Activated naive CD8-positive, alpha-beta T cell treated with anti-CD3 and anti-CD28 coated beads for 36 hours (primary cell): ENCODE results near the gene PPL. TPM values are rescaled to one million over a fixed set of nuclear protein-coding genes. Genes with fewer than 3 reads are reported as not detected.

Experiments
- DNase-seq: peaks from one replicate; pipeline ENCODE4 v3.0.0; 2021
- H3K27ac Mint-ChIP-seq: one replicate; pipeline ENCODE4 v1.8.0; 2022; ENCODE audit warnings: mild to moderate bottlenecking, moderate library complexity, mixed read lengths
- H3K27me3 Mint-ChIP-seq: one replicate; pipeline ENCODE4 v1.8.0; 2022; ENCODE audit warnings: mild to moderate bottlenecking, mixed read lengths
- H3K36me3 Mint-ChIP-seq: one replicate; pipeline ENCODE4 v1.8.0; 2021; ENCODE audit warnings: mild to moderate bottlenecking, mixed read lengths
- H3K4me1 Mint-ChIP-seq: one replicate; pipeline ENCODE4 v1.8.0; 2021; ENCODE audit warnings: mixed read lengths
- H3K4me3 Mint-ChIP-seq: one replicate; pipeline ENCODE4 v1.8.0; 2022; ENCODE audit warnings: mild to moderate bottlenecking, moderate library complexity, mixed read lengths
- H3K9me3 Mint-ChIP-seq: one replicate; pipeline ENCODE4 v1.8.0; 2022; ENCODE audit warnings: mixed read lengths
- total RNA-seq, 2 experiments: library from RNA; stranded (reverse); gene quantifications; one replicate each; pipeline ENCODE4 v1.2.3, GENCODE V29; 2021

The PPL gene
- total RNA-seq, 2 experiments from 2014 or later = not detected

- Mint-ChIP-seq H3K9me3 (no peaks in the 10 kb centered on the region), H3K4me3 (no peak overlapping the region), H3K27ac (no peak overlapping the region), H3K27me3 (no peaks in the 10 kb centered on the region), H3K36me3 (no peaks in the 10 kb centered on the region), H3K4me1 (no peaks in the 10 kb centered on the region)
- DNase-seq = no peak
Measured at GRCh38 chr16:4913774-4914525, 23.0 kb downstream of the PPL start.

GRCh38 chr16:4913130-4913773 lies 23.7 kb downstream of the PPL start:
- no peaks in the 10 kb centered on the region for H3K4me1 Mint-ChIP-seq
- no peaks in the 10 kb centered on the region for H3K27me3 Mint-ChIP-seq
- H3K9me3 Mint-ChIP-seq = no peaks in the 10 kb centered on the region
- H3K4me3 Mint-ChIP-seq = no peak overlapping the region
- H3K27ac Mint-ChIP-seq = no peak overlapping the region
- H3K36me3 Mint-ChIP-seq = no peaks in the 10 kb centered on the region
- DNase-seq = no peak

GRCh38 chr16:4911970-4912386 lies 25.0 kb downstream of the PPL start:
- H3K27me3 Mint-ChIP-seq = no peaks in the 10 kb centered on the region
- H3K4me1 Mint-ChIP-seq = no peaks in the 10 kb centered on the region
- DNase-seq = no peak
- no peak overlapping the region for H3K4me3 Mint-ChIP-seq
- no peak overlapping the region for H3K27ac Mint-ChIP-seq
- H3K36me3 Mint-ChIP-seq = no peaks in the 10 kb centered on the region
- no peaks in the 10 kb centered on the region for H3K9me3 Mint-ChIP-seq

- Mint-ChIP-seq H3K36me3 (no peaks in the 10 kb centered on the region), H3K27me3 (peaks cover 4% of the 10 kb centered on the region), H3K4me1 (no peaks in the 10 kb centered on the region), H3K27ac (no peak overlapping the region), H3K9me3 (no peaks in the 10 kb centered on the region), H3K4me3 (no peak overlapping the region)
- DNase-seq = no peak
Measured at GRCh38 chr16:4910828-4911227, 26.1 kb downstream of the PPL start.

- no peaks in the 10 kb centered on the region for H3K4me1 Mint-ChIP-seq
- H3K9me3 Mint-ChIP-seq = no peaks in the 10 kb centered on the region
- DNase-seq = no peak
- peaks cover 9% of the 10 kb centered on the region for H3K27me3 Mint-ChIP-seq
- no peaks in the 10 kb centered on the region for H3K36me3 Mint-ChIP-seq
- H3K27ac Mint-ChIP-seq = no peak overlapping the region
- H3K4me3 Mint-ChIP-seq = no peak overlapping the region
Measured at GRCh38 chr16:4909825-4910224, 27.1 kb downstream of the PPL start.

GRCh38 chr16:4908854-4909401 lies 28.0 kb downstream of the PPL start:
- no peak overlapping the region for H3K27ac Mint-ChIP-seq
- peaks cover 12% of the 10 kb centered on the region for H3K27me3 Mint-ChIP-seq
- no peaks in the 10 kb centered on the region for H3K4me1 Mint-ChIP-seq
- DNase-seq = no peak
- no peaks in the 10 kb centered on the region for H3K9me3 Mint-ChIP-seq
- no peak overlapping the region for H3K4me3 Mint-ChIP-seq
- no peaks in the 10 kb centered on the region for H3K36me3 Mint-ChIP-seq

GRCh38 chr16:4904942-4905615 lies 31.9 kb downstream of the PPL start:
- Mint-ChIP-seq H3K27ac (no peak overlapping the region), H3K4me3 (no peak overlapping the region), H3K4me1 (no peaks in the 10 kb centered on the region), H3K36me3 (no peaks in the 10 kb centered on the region), H3K9me3 (no peaks in the 10 kb centered on the region), H3K27me3 (peaks cover 20% of the 10 kb centered on the region)
- no peak for DNase-seq

- H3K9me3 Mint-ChIP-seq = no peaks in the 10 kb centered on the region
- no peaks in the 10 kb centered on the region for H3K36me3 Mint-ChIP-seq
- no peaks in the 10 kb centered on the region for H3K4me1 Mint-ChIP-seq
- no peak overlapping the region for H3K4me3 Mint-ChIP-seq
- H3K27me3 Mint-ChIP-seq = peaks cover 20% of the 10 kb centered on the region
- H3K27ac Mint-ChIP-seq = no peak overlapping the region
- DNase-seq = no peak
Measured at GRCh38 chr16:4904108-4904941, 32.6 kb downstream of the PPL start.

GRCh38 chr16:4902038-4902437 lies 34.9 kb downstream of the PPL start:
- no peak overlapping the region for H3K27ac Mint-ChIP-seq
- H3K27me3 Mint-ChIP-seq = peaks cover 20% of the 10 kb centered on the region
- H3K9me3 Mint-ChIP-seq = no peaks in the 10 kb centered on the region
- H3K4me3 Mint-ChIP-seq = no peak overlapping the region
- DNase-seq = no peak
- no peaks in the 10 kb centered on the region for H3K4me1 Mint-ChIP-seq
- no peaks in the 10 kb centered on the region for H3K36me3 Mint-ChIP-seq

GRCh38 chr16:4900750-4901149 lies 36.2 kb downstream of the PPL start:
- H3K4me3 Mint-ChIP-seq = no peak overlapping the region
- DNase-seq = no peak
- H3K36me3 Mint-ChIP-seq = no peaks in the 10 kb centered on the region
- H3K4me1 Mint-ChIP-seq = no peaks in the 10 kb centered on the region
- H3K27ac Mint-ChIP-seq = no peak overlapping the region
- H3K27me3 Mint-ChIP-seq = peaks cover 16% of the 10 kb centered on the region
- H3K9me3 Mint-ChIP-seq = no peaks in the 10 kb centered on the region

GRCh38 chr16:4900036-4900435 lies 36.9 kb downstream of the PPL start:
- H3K36me3 Mint-ChIP-seq = no peaks in the 10 kb centered on the region
- no peak overlapping the region for H3K4me3 Mint-ChIP-seq
- no peak for DNase-seq
- peaks cover 11% of the 10 kb centered on the region for H3K27me3 Mint-ChIP-seq
- H3K9me3 Mint-ChIP-seq = no peaks in the 10 kb centered on the region
- H3K27ac Mint-ChIP-seq = no peak overlapping the region
- H3K4me1 Mint-ChIP-seq = no peaks in the 10 kb centered on the region

GRCh38 chr16:4899474-4899846 lies 37.5 kb downstream of the PPL start:
- DNase-seq = no peak
- H3K4me3 Mint-ChIP-seq = no peak overlapping the region
- H3K4me1 Mint-ChIP-seq = no peaks in the 10 kb centered on the region
- no peaks in the 10 kb centered on the region for H3K36me3 Mint-ChIP-seq
- no peak overlapping the region for H3K27ac Mint-ChIP-seq
- no peaks in the 10 kb centered on the region for H3K9me3 Mint-ChIP-seq
- H3K27me3 Mint-ChIP-seq = peaks cover 11% of the 10 kb centered on the region

GRCh38 chr16:4898811-4899473 lies 38.0 kb downstream of the PPL start:
- Mint-ChIP-seq H3K4me1 (no peaks in the 10 kb centered on the region), H3K4me3 (no peak overlapping the region), H3K27me3 (peaks cover 8% of the 10 kb centered on the region), H3K9me3 (no peaks in the 10 kb centered on the region), H3K27ac (no peak overlapping the region), H3K36me3 (no peaks in the 10 kb centered on the region)
- DNase-seq = no peak

GRCh38 chr16:4897328-4897727 lies 39.6 kb downstream of the PPL start:
- Mint-ChIP-seq H3K4me3 (no peak overlapping the region), H3K36me3 (no peaks in the 10 kb centered on the region), H3K9me3 (no peaks in the 10 kb centered on the region), H3K4me1 (no peaks in the 10 kb centered on the region), H3K27ac (no peak overlapping the region), H3K27me3 (peaks cover under 1% of the 10 kb centered on the region)
- DNase-seq = no peak
